Measurements from ENCODE around the gene PRIMPOL. TPM values are rescaled to one million over a fixed set of nuclear protein-coding genes. Genes with fewer than 3 reads are reported as not detected.
A peak's percentile ranks its signal among the peaks of the same experiment; 100 is the strongest.
"Not testable (repeated sequence)": the region's sequence is repeated elsewhere in the genome, so short reads cannot be mapped to it uniquely, and the experiment has no call there.

Gene PRIMPOL
- total RNA-seq, 4 donors from 2014 or later, result 13.3 to 33.0 (median 25.0) TPM

GRCh38 chr4:184732126-184732525 is 82.6 kb downstream of the PRIMPOL start:
- no peaks in the 10 kb centered on the region for H3K36me3 ChIP-seq
- no peaks in the 10 kb centered on the region for H3K27me3 ChIP-seq
- no peak for TF ChIP-seq POLR2A (IDR thresholded peaks at IDR 0.05)
- TF ChIP-seq CTCF (IDR thresholded peaks at IDR 0.05), result no peak
- no peaks in the 10 kb centered on the region for H3K9me3 ChIP-seq
- no peak overlapping the region for H3K4me3 ChIP-seq
- peaks cover 0 to 12% (median 3%) of the 10 kb centered on the region in 4 donors for H3K4me1 ChIP-seq
- DNase-seq, result no peak
- H3K27ac ChIP-seq, result no peak overlapping the region

- no peaks in the 10 kb centered on the region for H3K9me3 ChIP-seq
- H3K27ac ChIP-seq, result peak within 1 kb of the TSS; percentile 50 to 66 (median 60)
- H3K36me3 ChIP-seq, result no peaks in the 10 kb centered on the region
- H3K27me3 ChIP-seq, result no peaks in the 10 kb centered on the region
- peak; percentile 91 to 98 (median 97) for DNase-seq
- TF ChIP-seq CTCF (IDR thresholded peaks at IDR 0.05), result peak in 2 of 6 experiments; percentile 30 to 49
- TF ChIP-seq POLR2A (IDR thresholded peaks at IDR 0.05), result peak in 1 of 2 donors; percentile 92
- H3K4me1 ChIP-seq, result peaks cover 0 to 12% (median 3%) of the 10 kb centered on the region in 4 donors
- peak within 1 kb of the TSS; percentile 70 to 97 (median 82) for H3K4me3 ChIP-seq
Observed at GRCh38 chr4:184733654-184734524, 84.4 kb downstream of the PRIMPOL start, which contains the start of gene CENPU. Gene CENPU (minus strand): TSS chr4:184734096. CDS start chr4:184734062, 34 bp downstream.

GRCh38 chr4:184734758-184735157 is 85.2 kb downstream of the PRIMPOL start:
- DNase-seq, result no peak
- TF ChIP-seq POLR2A (IDR thresholded peaks at IDR 0.05) (no peak), CTCF (IDR thresholded peaks at IDR 0.05) (no peak)
- H3K4me1 ChIP-seq, result peaks cover 0 to 12% (median 3%) of the 10 kb centered on the region in 4 donors
- H3K4me3 ChIP-seq, result peak overlapping the region in 3 of 4 donors; percentile 70 to 97 (median 70)
- H3K27me3 ChIP-seq, result no peaks in the 10 kb centered on the region
- no peaks in the 10 kb centered on the region for H3K9me3 ChIP-seq
- no peaks in the 10 kb centered on the region for H3K36me3 ChIP-seq
- peak overlapping the region in 2 of 4 donors; percentile 37 to 57 for H3K27ac ChIP-seq

GRCh38 chr4:184739575-184739974 is 90.0 kb downstream of the PRIMPOL start:
- H3K27me3 ChIP-seq, H3K4me3 ChIP-seq: not testable (repeated sequence)

GRCh38 chr4:184740980-184741391 is 91.4 kb downstream of the PRIMPOL start:
- Histone ChIP-seq H3K4me1 (peaks cover 0 to under 1% (median 0%) of the 10 kb centered on the region in 4 donors), H3K27me3 (no peaks in the 10 kb centered on the region), H3K9me3 (peaks cover 0 to 3% (median 0%) of the 10 kb centered on the region in 4 donors), H3K4me3 (no peak overlapping the region), H3K36me3 (no peaks in the 10 kb centered on the region), H3K27ac (no peak overlapping the region)
- no peak for DNase-seq
- TF ChIP-seq CTCF (IDR thresholded peaks at IDR 0.05) (no peak), POLR2A (IDR thresholded peaks at IDR 0.05) (no peak)

More at GRCh38 chr4:184739575-184739974, 90.0 kb downstream of the PRIMPOL start:
- H3K4me1 ChIP-seq, DNase-seq, H3K9me3 ChIP-seq, H3K36me3 ChIP-seq, H3K27ac ChIP-seq: not testable (repeated sequence)

- DNase-seq, H3K27ac ChIP-seq, H3K36me3 ChIP-seq, H3K9me3 ChIP-seq, H3K27me3 ChIP-seq, H3K4me3 ChIP-seq, H3K4me1 ChIP-seq: not testable (repeated sequence)
Observed at GRCh38 chr4:184741651-184742050, 92.1 kb downstream of the PRIMPOL start.

All from Peyer's patch (tissue), 4 donors.